ENCODE measurements around the gene OSBPL5.
"Not testable (repeated sequence)": the region's sequence is repeated elsewhere in the genome, so short reads cannot be mapped to it uniquely, and the experiment has no call there.

The OSBPL5 gene

DNA sequence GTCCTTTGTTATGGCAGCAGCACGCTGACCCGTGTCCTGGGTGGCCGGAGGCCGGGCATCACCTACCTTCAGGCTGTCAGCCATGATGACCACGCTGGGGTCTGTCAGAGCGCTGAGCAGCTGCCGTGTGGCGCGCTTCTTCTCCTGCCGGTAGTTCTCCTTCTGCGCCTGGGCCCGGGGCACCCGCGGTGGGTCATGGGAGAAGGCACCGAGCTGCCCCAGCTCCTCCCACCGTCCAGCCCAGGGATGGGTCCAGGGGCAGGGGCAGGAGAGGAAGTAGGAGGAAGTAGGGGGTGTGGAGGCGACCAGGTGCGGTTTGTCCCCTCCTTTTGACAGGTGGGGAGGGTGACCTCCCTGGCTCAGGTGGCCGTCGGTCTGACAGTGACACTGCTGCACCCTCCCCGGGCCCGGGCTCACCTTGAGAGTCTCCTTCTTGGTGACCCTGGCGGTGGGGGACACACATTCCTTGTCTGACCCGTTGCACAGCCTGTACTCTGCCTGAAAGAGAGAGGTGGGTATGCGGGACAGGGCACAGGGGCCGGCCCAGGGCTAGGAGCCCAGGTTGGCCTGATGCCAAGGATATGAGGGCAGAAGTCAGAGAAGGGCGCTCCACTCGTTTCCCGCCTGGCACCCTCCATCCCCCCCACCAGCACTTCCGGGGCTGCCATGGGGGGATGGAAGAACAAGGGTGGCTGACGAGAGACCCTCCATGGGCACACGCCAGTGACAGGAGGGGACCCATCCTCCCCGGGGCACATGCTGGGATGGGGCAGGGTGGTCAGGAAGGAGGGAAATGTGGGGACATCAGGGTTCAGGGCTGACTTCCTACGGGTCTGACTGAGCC is 43.0 kb downstream of the OSBPL5 start:
- Histone ChIP-seq H3K27ac (no peak overlapping the region), H3K4me3 (no peak overlapping the region)
- peak; percentile 73 for DNase-seq (ENCODE audit: low spot score)
- TF ChIP-seq, protein P1, sequence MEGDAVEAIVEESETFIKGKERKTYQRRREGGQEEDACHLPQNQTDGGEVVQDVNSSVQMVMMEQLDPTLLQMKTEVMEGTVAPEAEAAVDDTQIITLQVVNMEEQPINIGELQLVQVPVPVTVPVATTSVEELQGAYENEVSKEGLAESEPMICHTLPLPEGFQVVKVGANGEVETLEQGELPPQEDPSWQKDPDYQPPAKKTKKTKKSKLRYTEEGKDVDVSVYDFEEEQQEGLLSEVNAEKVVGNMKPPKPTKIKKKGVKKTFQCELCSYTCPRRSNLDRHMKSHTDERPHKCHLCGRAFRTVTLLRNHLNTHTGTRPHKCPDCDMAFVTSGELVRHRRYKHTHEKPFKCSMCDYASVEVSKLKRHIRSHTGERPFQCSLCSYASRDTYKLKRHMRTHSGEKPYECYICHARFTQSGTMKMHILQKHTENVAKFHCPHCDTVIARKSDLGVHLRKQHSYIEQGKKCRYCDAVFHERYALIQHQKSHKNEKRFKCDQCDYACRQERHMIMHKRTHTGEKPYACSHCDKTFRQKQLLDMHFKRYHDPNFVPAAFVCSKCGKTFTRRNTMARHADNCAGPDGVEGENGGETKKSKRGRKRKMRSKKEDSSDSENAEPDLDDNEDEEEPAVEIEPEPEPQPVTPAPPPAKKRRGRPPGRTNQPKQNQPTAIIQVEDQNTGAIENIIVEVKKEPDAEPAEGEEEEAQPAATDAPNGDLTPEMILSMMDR (IDR thresholded peaks at IDR 0.05): no peak

DNA sequence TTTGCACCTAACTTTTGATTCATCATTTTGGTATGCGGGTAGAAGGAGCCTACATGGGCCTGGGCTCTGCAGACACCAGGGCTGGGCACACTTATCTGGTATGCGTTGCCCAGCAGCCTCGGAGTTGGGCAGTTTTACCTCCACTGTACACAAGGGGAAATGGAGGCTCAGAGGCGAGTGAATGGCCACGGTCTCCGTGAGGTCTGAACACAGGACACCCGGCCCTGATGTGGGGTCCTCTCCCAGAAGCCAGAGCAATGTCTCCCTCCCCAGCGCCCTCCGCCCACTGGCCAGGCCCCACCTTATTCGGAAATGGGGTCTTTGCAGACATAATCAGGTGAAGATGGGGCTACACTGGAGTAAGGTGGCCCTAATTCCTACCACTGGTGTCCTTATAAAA is 43.7 kb downstream of the OSBPL5 start:
- TF ChIP-seq, protein P1 (IDR thresholded peaks at IDR 0.05): no peak
- Histone ChIP-seq H3K4me3 (no peak overlapping the region), H3K27ac (no peak overlapping the region)
- DNase-seq (ENCODE audit: low spot score): no peak

DNA sequence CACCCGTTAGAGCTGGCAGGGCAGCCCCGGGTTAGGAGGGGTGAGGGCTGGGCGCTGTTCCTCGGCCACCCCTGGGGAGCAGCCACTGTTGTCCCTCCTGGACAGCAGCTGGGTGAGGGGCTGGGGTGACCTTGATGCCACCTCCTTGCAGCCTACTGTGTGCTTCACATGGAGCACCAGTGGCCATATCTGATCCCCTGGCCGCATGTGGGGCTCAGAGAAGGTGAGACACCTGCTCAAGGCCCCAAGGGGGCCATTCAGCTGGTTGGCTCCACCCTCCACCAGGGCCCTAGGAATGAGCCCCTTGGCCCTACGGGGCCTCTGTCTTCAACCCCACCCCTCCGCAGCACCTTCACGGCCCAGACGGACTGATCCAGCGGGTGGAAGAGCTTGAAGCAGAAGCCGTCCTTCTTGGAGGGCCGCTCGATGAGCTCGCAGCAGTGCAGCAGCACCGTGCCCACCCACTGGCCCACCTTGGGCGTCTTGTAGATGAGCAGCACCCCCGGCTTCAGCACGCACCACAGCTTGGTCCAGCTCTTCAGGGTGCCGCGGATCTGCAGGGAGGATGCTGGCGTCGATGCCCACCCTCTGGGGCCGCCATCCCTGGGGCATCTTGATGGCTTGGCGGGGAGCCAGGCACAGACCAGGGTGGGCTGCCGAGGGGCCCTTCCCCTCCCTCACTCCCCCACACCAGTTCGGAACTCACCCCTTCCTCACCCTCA is 44.9 kb downstream of the OSBPL5 start:
- H3K27ac ChIP-seq: no peak overlapping the region
- TF ChIP-seq, protein P1 (IDR thresholded peaks at IDR 0.05): no peak
- DNase-seq (ENCODE audit: low spot score): no peak
- no peak overlapping the region for H3K4me3 ChIP-seq

DNA sequence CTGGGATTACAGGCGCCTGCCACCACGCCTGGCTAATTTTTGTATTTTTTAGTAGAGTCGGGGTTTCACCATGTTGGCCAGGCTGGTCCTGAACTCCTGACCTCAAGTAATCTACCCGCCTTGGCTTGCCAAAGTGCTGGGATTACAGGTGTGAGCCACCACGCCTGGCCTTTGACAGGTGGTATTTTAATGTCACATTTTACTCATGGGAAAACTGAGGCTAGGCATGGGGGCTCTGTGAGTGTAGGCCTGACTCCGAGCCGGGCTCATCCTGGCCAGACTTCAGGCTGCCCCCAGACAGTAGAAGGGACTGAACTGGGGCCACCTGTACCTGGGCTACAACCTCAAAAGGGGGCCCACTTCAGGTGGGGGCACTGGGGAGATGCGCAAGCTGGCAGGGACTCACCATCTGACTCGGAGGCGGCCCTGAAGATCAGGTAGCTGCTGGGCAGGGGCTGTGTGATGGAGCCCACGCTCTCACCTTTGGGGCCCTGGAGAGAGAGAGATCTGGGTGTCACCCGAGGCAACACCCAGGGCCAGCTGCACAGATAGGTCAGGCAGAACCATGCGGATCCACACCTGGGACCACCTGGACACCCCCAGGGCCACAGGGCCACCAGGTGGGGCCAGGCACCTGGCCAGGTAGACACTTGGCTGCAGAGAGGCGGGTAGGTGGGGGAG is 45.8 kb downstream of the OSBPL5 start:
- Histone ChIP-seq H3K27ac (no peak overlapping the region), H3K4me3 (no peak overlapping the region)
- TF ChIP-seq, protein P1 (IDR thresholded peaks at IDR 0.05): no peak
- DNase-seq (ENCODE audit: low spot score): no peak

DNA sequence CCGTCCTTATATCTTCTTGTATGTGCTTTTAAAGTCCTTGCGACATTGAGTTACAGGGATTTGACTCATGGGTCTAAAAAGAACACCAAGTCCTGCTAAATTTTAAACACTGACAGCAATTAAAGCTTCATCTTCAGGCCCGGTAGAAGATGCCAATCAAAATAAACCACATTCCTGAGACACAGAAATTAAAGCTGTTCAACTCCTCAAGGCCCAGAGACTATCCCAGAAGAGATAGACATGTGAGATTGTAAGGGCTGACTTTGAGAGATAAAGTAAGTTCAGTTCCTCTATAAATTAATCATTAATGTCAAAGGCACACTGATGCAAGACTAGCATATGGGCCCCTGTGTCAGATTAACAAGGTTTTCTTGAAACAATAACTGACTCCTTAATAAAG is 49.8 kb downstream of the OSBPL5 start:
- H3K4me3 ChIP-seq: no peak overlapping the region
- DNase-seq (ENCODE audit: low spot score): no peak
- TF ChIP-seq, protein P1 (IDR thresholded peaks at IDR 0.05): no peak
- H3K27ac ChIP-seq: no peak overlapping the region

DNA sequence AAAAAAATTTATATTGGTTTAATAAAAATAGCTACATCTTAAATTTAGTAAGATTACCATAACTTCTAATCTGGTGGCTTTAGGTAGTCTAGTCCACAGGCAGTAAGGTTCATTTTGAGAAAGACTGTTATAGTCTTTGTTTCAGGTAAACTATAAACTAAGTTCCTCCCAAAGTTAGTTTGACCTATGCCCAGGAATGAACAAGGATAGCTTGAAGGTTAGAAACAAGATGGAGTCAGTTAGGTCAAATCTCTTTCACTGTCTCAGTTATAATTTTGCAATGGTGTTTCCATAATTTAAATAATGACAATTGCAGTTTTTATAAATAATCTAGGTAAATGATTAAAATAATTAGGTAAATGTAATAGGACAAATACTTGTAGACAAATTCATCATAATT is 51.4 kb downstream of the OSBPL5 start:
- not testable (repeated sequence) for H3K27ac ChIP-seq

DNA sequence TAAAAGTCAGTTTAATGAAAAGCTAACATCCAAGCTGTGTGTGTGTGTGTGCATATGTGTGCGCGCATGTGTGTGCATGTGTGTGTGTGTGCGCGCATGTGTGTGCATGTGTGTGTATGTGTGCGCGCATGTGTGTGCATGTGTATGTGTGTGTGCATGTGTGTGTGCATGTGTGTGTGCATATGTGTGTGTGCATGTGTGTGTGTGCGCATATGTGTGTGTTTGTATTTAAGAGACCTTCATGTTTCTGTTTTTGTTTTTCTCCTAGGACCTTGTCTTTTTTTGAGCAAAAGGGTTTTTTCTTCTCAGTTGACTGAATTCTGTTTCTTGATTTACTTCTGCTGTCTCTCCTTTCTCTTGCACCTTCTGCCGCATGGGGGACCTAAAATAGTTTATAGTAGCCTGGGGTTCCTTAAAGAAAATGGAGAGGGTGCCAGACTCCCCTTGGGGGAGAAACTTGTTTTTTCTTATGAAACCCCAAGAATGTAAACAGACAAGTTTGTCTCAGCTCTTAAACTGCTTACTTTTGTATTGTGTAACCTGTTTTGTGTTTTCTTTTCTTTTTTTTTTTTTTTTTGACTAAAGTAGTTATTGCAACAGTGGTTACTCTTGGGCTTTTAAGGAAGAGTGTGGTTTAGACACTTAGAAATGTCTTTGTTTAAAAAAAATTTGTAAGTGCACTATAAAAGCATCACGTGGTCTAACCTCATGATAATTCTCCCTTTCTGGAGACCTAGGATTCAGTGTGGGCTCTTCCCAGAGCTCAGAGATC is 53.0 kb downstream of the OSBPL5 start:
- H3K27ac ChIP-seq: no peak overlapping the region
- no peak overlapping the region for H3K4me3 ChIP-seq
- TF ChIP-seq, protein P1 (IDR thresholded peaks at IDR 0.05): no peak
- no peak for DNase-seq (ENCODE audit: low spot score)

More for the DNA sequence above, 51.4 kb downstream of the OSBPL5 start:
- not testable (repeated sequence) for DNase-seq (ENCODE audit: low spot score); H3K4me3 ChIP-seq
